ENCODE data around the gene TEX2.
"Not testable (repeated sequence)": the region's sequence is repeated elsewhere in the genome, so short reads cannot be mapped to it uniquely, and the experiment has no call there.

The TEX2 gene

GRCh38 chr17:64134216-64134970, 128.7 kb downstream of the TEX2 start:
- no peak for DNase-seq

GRCh38 chr17:64133546-64134215, 129.4 kb downstream of the TEX2 start:
- no peak for DNase-seq

- no peak for DNase-seq
Measured at GRCh38 chr17:64131606-64132270, 131.3 kb downstream of the TEX2 start.

- peak; percentile 48 for DNase-seq
Measured at GRCh38 chr17:64130559-64131001, 132.5 kb downstream of the TEX2 start.

GRCh38 chr17:64129765-64130558, 133.1 kb downstream of the TEX2 start, which contains the start of gene ERN1:
ERN1 (minus strand) TSS chr17:64130144; CDS start chr17:64130029, 115 bp downstream.
- peak; percentile 92 for DNase-seq

GRCh38 chr17:64129515-64129764, 133.6 kb downstream of the TEX2 start:
- DNase-seq, result no peak

GRCh38 chr17:64128787-64129514, 134.1 kb downstream of the TEX2 start:
- DNase-seq, result no peak

GRCh38 chr17:64126918-64127317, 136.1 kb downstream of the TEX2 start:
- no peak for DNase-seq

- no peak for DNase-seq
Measured at GRCh38 chr17:64125937-64126336, 137.1 kb downstream of the TEX2 start.

GRCh38 chr17:64124609-64125008, 138.5 kb downstream of the TEX2 start:
- no peak for DNase-seq

GRCh38 chr17:64123114-64123513, 139.9 kb downstream of the TEX2 start:
- no peak for DNase-seq

GRCh38 chr17:64120972-64121786, 141.9 kb downstream of the TEX2 start:
- not testable (repeated sequence) for DNase-seq

- DNase-seq, result no peak
Measured at GRCh38 chr17:64120159-64120810, 142.8 kb downstream of the TEX2 start.

GRCh38 chr17:64117981-64118979, 144.8 kb downstream of the TEX2 start:
- no peak for DNase-seq

- DNase-seq, result no peak
Measured at GRCh38 chr17:64115822-64116534, 147.1 kb downstream of the TEX2 start.

GRCh38 chr17:64115043-64115698, 147.9 kb downstream of the TEX2 start:
- DNase-seq, result no peak

- DNase-seq, result no peak
Measured at GRCh38 chr17:64113006-64113405, 150.1 kb downstream of the TEX2 start.

- DNase-seq, result no peak
Measured at GRCh38 chr17:64111831-64112230, 151.2 kb downstream of the TEX2 start.
